ENCODE measurements around the gene CELF4. TPM values are rescaled to one million over a fixed set of nuclear protein-coding genes. Genes with fewer than 3 reads are reported as not detected.

The CELF4 gene
- polyA plus RNA-seq = 3.8 and 35.4 TPM in 2 replicates

GRCh38 chr18:37565101-37565976 lies at the start of gene CELF4:
TSS of gene CELF4 (minus strand) at chr18:37565798.

All from Purkinje cell (primary cell).